Fibroblast of skin of right biceps (primary cell): ENCODE data around the gene ANXA3.
"Not testable (repeated sequence)": the region's sequence is repeated elsewhere in the genome, so short reads cannot be mapped to it uniquely, and the experiment has no call there.

Source experiments
- DNase-seq: peaks from one replicate; pipeline ENCODE4 v3.0.0-alpha.2; 2013

Gene ANXA3

DNA sequence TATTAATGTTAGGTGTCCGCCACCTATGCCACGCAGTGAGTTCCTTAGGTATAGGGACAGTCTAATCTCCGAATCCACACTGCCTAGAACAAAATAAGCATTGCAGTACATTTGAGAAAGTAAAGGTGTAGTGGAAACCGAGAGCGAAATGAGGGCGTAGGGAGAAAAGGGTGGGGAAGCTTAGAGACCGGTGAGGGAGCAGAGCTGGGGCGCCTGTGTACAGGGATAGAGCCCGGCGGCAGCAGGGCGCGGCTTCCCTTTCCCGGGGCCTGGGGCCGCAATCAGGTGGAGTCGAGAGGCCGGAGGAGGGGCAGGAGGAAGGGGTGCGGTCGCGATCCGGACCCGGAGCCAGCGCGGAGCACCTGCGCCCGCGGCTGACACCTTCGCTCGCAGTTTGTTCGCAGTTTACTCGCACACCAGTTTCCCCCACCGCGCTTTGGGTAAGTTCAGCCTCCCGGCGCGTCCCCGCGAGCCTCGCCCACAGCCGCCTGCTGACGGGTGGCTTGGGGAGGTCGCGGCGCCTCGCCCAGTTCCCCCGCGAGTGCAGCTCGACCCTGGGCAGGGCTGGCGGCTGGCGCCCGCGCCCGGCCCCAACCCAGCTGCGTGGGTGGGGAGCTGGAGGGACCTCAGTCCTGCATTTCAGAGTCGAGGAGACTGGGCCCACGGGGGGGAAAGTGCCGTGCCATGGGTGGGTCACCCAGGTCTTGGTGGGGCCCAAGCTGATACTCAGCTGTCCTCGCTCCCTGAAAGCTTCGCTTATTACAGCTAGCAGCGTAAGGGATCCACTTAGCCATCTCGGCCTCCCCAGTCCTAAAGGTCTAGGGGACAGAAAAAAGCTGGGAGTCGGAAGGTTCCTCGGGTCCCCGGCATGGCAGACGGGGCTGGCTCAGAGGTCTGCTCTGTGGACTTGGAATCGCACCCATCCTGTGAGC is at the start of gene ANXA3:
Gene ANXA3 (plus strand): TSS at position 351 of the 932 bp plus-strand sequence. CDS start 2,704 bp downstream, outside the sequence.
- no peak for DNase-seq

- not testable (repeated sequence) for DNase-seq
Measured at GRCh38 chr4:78506260-78506659, 45.3 kb upstream of the ANXA3 start.

- no peak for DNase-seq
Measured at GRCh38 chr4:78509043-78509442, 42.5 kb upstream of the ANXA3 start.

- no peak for DNase-seq
Measured at GRCh38 chr4:78510108-78510507, 41.5 kb upstream of the ANXA3 start.

GRCh38 chr4:78510681-78511080 is 40.9 kb upstream of the ANXA3 start:
- DNase-seq = peak; percentile 12

DNA sequence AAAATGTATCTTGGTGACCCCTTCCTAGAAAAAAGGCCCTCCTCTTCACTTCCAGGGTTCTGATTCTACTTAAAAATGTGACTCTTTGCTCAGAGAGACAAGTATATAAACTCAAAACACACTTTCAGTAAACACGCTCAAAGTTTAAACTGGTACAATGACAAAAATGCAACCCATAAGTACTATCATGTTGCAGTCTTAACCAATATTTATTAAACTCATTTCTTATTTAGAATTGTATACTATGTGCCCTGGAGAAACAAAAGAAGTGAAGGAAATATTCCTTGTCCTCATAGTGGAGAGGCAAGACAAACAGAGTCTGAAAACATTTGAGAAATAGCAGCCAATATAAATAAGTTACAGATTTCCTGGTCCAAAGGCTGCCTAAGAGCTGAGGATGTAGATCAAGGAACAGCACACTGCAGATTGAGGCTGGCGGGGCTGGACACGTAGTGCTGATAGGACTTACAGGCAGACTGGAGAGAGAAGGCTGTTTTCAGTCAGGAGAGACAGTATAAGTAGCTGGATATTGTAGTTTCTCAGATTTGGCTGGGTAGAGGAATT is 39.1 kb upstream of the ANXA3 start:
- DNase-seq = no peak

- no peak for DNase-seq
Measured at GRCh38 chr4:78513411-78513975, 38.1 kb upstream of the ANXA3 start.

DNA sequence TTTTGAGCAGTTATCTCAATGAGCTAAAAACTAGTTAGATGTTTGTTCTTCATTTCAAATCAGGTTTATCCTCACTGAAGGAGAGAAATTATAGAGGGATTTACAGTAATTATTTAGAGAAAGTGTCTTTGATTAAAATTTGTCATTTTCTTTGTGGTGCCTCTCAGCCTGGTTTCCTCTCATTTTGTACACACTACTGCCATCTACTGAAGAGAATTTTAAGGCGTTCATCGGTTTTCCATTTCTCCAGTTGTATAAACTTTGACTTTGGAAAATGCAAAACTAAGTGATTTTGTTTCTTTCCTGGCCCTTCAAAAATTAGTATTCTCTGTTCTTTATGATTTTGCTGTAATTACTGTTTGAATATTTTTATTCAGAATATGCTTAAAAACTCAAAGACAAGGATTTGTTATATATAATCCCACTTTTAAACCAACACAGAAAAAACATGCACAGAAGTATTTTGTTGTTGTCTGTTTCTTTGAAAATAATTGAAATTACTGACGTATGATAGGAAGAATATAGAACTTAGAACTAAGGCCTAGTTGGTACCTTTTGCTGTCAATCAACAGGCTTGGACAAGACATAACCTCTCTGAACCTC is 34.4 kb upstream of the ANXA3 start:
- peak; percentile 44 for DNase-seq

DNA sequence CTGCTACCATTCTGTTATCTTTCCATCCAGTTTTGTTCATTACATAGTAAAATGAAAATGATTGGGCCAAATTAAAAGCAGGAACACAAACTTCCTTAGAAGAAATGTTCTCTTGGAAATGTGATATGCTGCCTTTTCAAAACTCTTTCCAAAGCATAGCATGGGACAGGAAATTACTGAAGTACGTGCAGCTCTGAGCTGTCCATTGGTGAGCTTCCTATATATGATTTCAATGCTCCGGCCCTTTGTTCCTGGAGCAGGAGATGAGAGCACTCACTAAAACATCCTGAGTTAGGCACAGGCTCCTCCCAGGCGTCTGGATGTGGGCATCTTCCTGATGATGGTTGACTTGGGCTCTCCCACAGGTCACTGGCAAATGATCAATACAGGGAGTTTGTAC is 33.0 kb upstream of the ANXA3 start:
- DNase-seq = no peak

DNA sequence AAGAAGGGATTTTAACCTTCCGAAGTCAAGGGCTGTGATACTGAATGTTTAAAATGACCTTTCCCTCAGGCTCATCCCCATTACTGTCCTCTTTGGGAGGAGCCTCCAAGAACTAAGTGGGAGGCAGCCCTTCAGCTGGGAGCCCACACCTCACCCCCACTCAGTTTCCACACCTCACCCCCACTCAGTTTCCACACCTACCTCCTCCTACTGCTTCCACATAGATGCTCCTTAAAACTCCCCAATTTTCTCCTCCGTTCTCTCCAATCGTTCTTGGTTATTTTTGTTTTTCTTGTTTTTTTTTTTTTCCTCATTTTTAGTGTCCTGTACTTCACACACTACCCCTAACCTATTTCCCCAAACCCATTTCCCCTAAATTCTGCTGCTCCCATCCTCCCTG is 31.6 kb upstream of the ANXA3 start:
- DNase-seq = no peak

- DNase-seq = peak; percentile 55
Measured at GRCh38 chr4:78520808-78521226, 30.8 kb upstream of the ANXA3 start.

- DNase-seq = no peak
Measured at GRCh38 chr4:78524009-78524408, 27.6 kb upstream of the ANXA3 start.

- DNase-seq = no peak
Measured at GRCh38 chr4:78525559-78525958, 26.0 kb upstream of the ANXA3 start.

DNA sequence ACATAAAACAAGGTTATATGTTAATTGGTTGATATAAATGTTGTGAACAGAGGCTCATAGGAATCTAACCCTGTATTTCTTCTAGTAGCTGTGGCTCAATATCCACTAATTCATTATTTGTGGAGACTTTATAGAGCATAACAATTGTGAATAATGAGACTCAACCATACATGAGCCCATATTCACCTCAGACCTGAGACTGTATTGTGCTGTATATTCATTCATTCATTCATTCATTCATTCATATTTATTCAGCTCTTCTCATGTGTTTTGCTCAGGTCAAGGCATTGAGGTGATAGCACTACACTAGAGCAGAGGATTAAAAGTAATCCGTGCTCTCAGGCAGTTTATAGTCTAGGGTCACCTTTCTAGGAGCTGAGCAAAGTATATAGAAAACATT is 24.5 kb upstream of the ANXA3 start:
- DNase-seq = no peak

GRCh38 chr4:78527555-78527954 is 24.0 kb upstream of the ANXA3 start:
- DNase-seq = no peak

DNA sequence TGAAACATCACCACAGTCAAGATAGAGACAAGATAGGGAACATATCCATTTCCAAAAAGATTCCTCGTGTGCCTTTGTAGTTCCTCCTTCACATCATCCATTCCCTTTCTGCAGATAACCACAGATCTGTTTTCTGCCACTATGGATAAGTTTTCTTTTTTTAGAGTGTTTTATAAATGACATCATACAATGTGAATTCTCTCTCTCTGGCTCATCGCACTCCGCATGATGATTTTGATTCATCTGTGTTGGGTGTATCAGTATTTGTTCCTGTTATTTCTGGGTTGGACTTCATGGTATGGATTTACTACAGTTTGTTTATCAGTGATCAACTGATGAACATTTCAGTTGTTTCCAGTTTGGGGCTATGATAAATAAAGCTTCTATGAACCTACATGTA is 23.2 kb upstream of the ANXA3 start:
- DNase-seq = peak; percentile 73

DNA sequence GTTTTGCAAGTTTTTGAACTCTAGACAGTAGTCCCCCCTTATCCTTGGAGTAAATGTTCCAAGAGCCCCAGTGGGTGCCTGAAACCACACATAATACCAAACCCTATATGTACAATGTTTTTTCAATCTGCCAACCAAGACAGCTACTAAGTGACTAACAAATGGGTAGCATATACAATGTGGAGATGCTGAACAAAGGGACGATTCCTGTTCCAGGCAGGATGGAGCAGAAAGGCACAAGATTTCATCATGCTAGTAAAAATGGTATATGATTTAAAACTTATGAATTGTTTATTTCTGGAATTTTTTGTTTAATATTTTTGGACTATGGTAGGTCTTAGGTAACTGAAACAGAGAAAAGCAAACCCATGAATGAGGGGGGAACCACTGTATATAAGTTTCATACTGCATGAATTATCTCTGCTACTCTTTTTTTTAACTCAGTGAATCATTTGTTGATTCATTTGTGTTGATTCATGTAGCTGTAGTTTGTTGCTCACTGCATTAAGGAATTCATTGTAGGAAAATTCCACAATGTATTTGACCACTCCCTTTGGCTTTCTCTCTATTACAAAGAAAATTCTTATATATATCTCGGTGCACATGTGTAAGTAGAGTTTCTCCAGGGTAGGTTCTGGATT is 21.9 kb upstream of the ANXA3 start:
- peak; percentile 64 for DNase-seq

GRCh38 chr4:78532046-78532445 is 19.5 kb upstream of the ANXA3 start:
- DNase-seq = no peak

GRCh38 chr4:78533854-78534253 is 17.7 kb upstream of the ANXA3 start:
- DNase-seq = no peak

DNA sequence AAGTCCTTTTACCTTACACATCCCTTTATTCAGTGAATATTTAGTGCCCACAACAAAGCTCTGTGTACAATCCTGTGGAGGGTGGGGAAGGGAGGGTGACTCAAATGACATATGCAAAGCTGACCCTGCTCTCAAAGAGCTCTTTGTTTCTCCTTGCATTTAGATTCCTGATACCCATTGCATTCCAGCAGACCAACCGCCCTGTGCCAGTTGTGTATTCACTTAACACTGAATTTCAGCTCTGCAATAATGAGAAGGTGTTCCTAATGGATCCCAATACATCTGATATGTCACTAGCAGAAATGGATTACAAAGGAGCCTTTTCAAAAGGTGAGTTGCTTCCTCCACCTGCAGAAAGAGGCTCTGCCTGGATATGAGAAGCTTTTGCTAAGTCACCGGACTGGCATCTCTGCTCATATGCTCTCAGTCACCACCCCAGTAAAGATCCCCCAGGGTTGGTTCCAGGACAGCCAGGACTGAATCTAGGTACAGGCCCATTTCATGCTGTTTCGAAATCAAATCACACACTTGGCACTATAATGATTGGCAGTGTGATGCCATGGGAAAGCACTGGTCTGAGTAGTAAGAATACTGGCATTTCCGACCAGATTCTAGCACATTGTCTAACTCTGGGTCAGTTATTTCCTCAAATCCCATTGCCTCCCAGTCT is 17.1 kb upstream of the ANXA3 start:
- no peak for DNase-seq

- peak; percentile 52 for DNase-seq
Measured at GRCh38 chr4:78542373-78542772, 9.2 kb upstream of the ANXA3 start.

- no peak for DNase-seq
Measured at GRCh38 chr4:78543424-78544125, 8.0 kb upstream of the ANXA3 start.
